HEK293T (cell line): ENCODE data around the gene KMT2B.
"Not testable (repeated sequence)": the region's sequence is repeated elsewhere in the genome, so short reads cannot be mapped to it uniquely, and the experiment has no call there.

Experiments used
- CTCF ChIA-PET: fragments of 350-600 bp; formaldehyde crosslinking; extraction: SDS; loops from one replicate; lab custom pipeline; 2021; ENCODE audit warnings: antibody characterized with exemption, inconsistent platforms; lab: Yijun Ruan, JAX
- POLR2A ChIA-PET: fragments of 350-600 bp; formaldehyde crosslinking; extraction: SDS; loops from one replicate; lab custom pipeline; 2020; ENCODE audit warnings: antibody characterized with exemption, inconsistent platforms; lab: Yijun Ruan, JAX
- DNase-seq: peaks from one replicate; pipeline ENCODE4 v3.0.0; 2012; ENCODE audit warnings: mixed read lengths; ENCODE audit errors: extremely low spot score
- ARNT ChIP-seq: fragments of 450-650 bp; IDR thresholded peaks from 2 replicates; pipeline ENCODE4 v1.6.1; 2017; ENCODE audit warnings: mild to moderate bottlenecking
- BHLHE40 ChIP-seq: fragments of 450-650 bp; IDR thresholded peaks from 2 replicates; pipeline ENCODE4 v1.6.1; 2016; ENCODE audit warnings: mild to moderate bottlenecking, moderate library complexity, borderline replicate concordance
- CTBP1 ChIP-seq: fragments of 450-650 bp; IDR thresholded peaks from 2 replicates; pipeline ENCODE4 v1.6.1; 2016; ENCODE audit warnings: borderline replicate concordance
- ELF4 ChIP-seq: fragments of 450-650 bp; IDR thresholded peaks from 2 replicates; pipeline ENCODE4 v1.6.1; 2017; ENCODE audit warnings: antibody characterized with exemption
- FOXA1 ChIP-seq: fragments of 450-650 bp; IDR thresholded peaks from 2 replicates; pipeline ENCODE4 v1.6.1; 2016; ENCODE audit warnings: mild to moderate bottlenecking
- FOXK2 ChIP-seq: fragments of 450-650 bp; IDR thresholded peaks from 2 replicates; pipeline ENCODE4 v1.6.1; 2016; ENCODE audit warnings: mild to moderate bottlenecking
- FOXM1 ChIP-seq: fragments of 450-650 bp; IDR thresholded peaks from 2 replicates; pipeline ENCODE4 v1.6.1; 2017; ENCODE audit warnings: mild to moderate bottlenecking, borderline replicate concordance
- HDGF ChIP-seq: fragments of 450-650 bp; IDR thresholded peaks from 2 replicates; pipeline ENCODE4 v1.6.1; 2017; ENCODE audit warnings: antibody characterized with exemption, borderline replicate concordance
- L3MBTL2 ChIP-seq: fragments of 450-650 bp; conservative IDR thresholded peaks from 2 replicates; pipeline ENCODE4 v1.6.1; 2016; ENCODE audit warnings: mild to moderate bottlenecking
- LEF1 ChIP-seq: fragments of 450-650 bp; IDR thresholded peaks from 2 replicates; pipeline ENCODE4 v1.6.1; 2017; ENCODE audit warnings: mild to moderate bottlenecking, borderline replicate concordance
- NFRKB ChIP-seq: fragments of 450-650 bp; IDR thresholded peaks from 2 replicates; pipeline ENCODE4 v1.6.1; 2016; ENCODE audit warnings: mild to moderate bottlenecking, moderate library complexity
- SP1 ChIP-seq: fragments of 450-650 bp; IDR thresholded peaks from 2 replicates; pipeline ENCODE4 v1.6.1; 2017
- SUZ12 ChIP-seq: fragments of 450-650 bp; IDR thresholded peaks from 2 replicates; pipeline ENCODE4 v1.6.1; 2016; ENCODE audit warnings: mild to moderate bottlenecking
- TARDBP ChIP-seq: fragments of 450-650 bp; IDR thresholded peaks from 2 replicates; pipeline ENCODE4 v1.6.1; 2016
- ZNF384 ChIP-seq: fragments of 450-650 bp; IDR thresholded peaks from 2 replicates; pipeline ENCODE4 v1.6.1; 2016
- TF ChIP-seq, protein P1 (sequence below): fragments of 450-650 bp; IDR thresholded peaks from 2 replicates; pipeline ENCODE4 v1.6.1; 2016

KMT2B gene

GRCh38 chr19:35675589-35676140 lies 42.1 kb upstream of the KMT2B start:
- no peak for TF ChIP-seq BHLHE40
- no peak for TF ChIP-seq NFRKB
- TF ChIP-seq HDGF = no peak
- TF ChIP-seq, protein P1, sequence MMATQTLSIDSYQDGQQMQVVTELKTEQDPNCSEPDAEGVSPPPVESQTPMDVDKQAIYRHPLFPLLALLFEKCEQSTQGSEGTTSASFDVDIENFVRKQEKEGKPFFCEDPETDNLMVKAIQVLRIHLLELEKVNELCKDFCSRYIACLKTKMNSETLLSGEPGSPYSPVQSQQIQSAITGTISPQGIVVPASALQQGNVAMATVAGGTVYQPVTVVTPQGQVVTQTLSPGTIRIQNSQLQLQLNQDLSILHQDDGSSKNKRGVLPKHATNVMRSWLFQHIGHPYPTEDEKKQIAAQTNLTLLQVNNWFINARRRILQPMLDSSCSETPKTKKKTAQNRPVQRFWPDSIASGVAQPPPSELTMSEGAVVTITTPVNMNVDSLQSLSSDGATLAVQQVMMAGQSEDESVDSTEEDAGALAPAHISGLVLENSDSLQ = no peak
- no peak for TF ChIP-seq SUZ12
- no peak for TF ChIP-seq L3MBTL2
- no peak for TF ChIP-seq ARNT
- TF ChIP-seq ZNF384 = no peak
- no peak for TF ChIP-seq FOXA1
- TF ChIP-seq FOXM1 = no peak
- TF ChIP-seq LEF1 = no peak
- no peak for TF ChIP-seq TARDBP
- no peak for TF ChIP-seq ELF4
- no peak for TF ChIP-seq FOXK2
- TF ChIP-seq SP1 = no peak
- no peak for TF ChIP-seq CTBP1
- no peak for DNase-seq
- CTCF ChIA-PET = no interaction called here
- POLR2A ChIA-PET = no interaction called here

GRCh38 chr19:35689836-35690235 lies 28.0 kb upstream of the KMT2B start:
- TF ChIP-seq ELF4 (no peak), L3MBTL2 (no peak), BHLHE40 (no peak), SP1 (no peak), FOXK2 (no peak), FOXA1 (no peak), HDGF (no peak), NFRKB (no peak), CTBP1 (no peak), ARNT (no peak), ZNF384 (no peak), TARDBP (no peak), SUZ12 (no peak), FOXM1 (no peak), LEF1 (no peak)
- TF ChIP-seq, protein P1 = no peak
- ChIA-PET POLR2A (interaction anchor here (1.2 to 1.4 kb wide), 2 partner anchors 9 to 13 kb away, joined by 3 to 5 read pairs; no protein-coding TSS in a partner anchor), CTCF (interaction anchor here (0.5 to 0.7 kb wide), 2 partner anchors 308 to 439 kb away, joined by 4 to 8 read pairs; no protein-coding TSS in a partner anchor)
- DNase-seq = no peak

GRCh38 chr19:35691106-35691505 lies 26.7 kb upstream of the KMT2B start:
- CTCF ChIA-PET, DNase-seq: not testable (repeated sequence)
- POLR2A ChIA-PET = interaction anchor here (1.2 kb wide), 1 partner anchor 10 kb away, joined by 3 read pairs; no protein-coding TSS in a partner anchor

- TF ChIP-seq L3MBTL2 (no peak), FOXK2 (no peak), FOXM1 (no peak), CTBP1 (no peak), ARNT (no peak), SP1 (no peak), HDGF (no peak), FOXA1 (no peak), ELF4 (no peak), TARDBP (no peak), ZNF384 (no peak), NFRKB (no peak), LEF1 (no peak), SUZ12 (no peak)
- TF ChIP-seq, protein P1 = no peak
- ChIA-PET CTCF (interaction anchor here (0.6 kb wide), 1 partner anchor 63 kb away, joined by 9 read pairs; the partner anchor contains the start of gene RBM42), POLR2A (interaction anchor here (0.7 to 1.0 kb wide), 2 partner anchors 29 to 44 kb away, joined by 3 read pairs; partner anchors contain the start of gene COX6B1)
- DNase-seq = no peak
Measured at GRCh38 chr19:35692010-35692409, 25.8 kb upstream of the KMT2B start.

- CTCF ChIA-PET = interaction anchor here (0.7 kb wide), 1 partner anchor 47 kb away, joined by 3 read pairs; no protein-coding TSS in a partner anchor
- POLR2A ChIA-PET = no interaction called here
- DNase-seq = no peak
- no peak for TF ChIP-seq SP1
- TF ChIP-seq FOXA1 = no peak
- no peak for TF ChIP-seq TARDBP
- TF ChIP-seq FOXK2 = no peak
- no peak for TF ChIP-seq L3MBTL2
- no peak for TF ChIP-seq SUZ12
- no peak for TF ChIP-seq BHLHE40
- no peak for TF ChIP-seq FOXM1
- TF ChIP-seq HDGF = no peak
- TF ChIP-seq ELF4 = no peak
- no peak for TF ChIP-seq ARNT
- no peak for TF ChIP-seq ZNF384
- TF ChIP-seq LEF1 = no peak
- TF ChIP-seq CTBP1 = no peak
- no peak for TF ChIP-seq NFRKB
- TF ChIP-seq, protein P1 = no peak
Measured at GRCh38 chr19:35693422-35693821, 24.4 kb upstream of the KMT2B start.
